ENCODE measurements around the gene NCK2.
"Not testable (repeated sequence)": the region's sequence is repeated elsewhere in the genome, so short reads cannot be mapped to it uniquely, and the experiment has no call there.

NCK2 gene

DNA sequence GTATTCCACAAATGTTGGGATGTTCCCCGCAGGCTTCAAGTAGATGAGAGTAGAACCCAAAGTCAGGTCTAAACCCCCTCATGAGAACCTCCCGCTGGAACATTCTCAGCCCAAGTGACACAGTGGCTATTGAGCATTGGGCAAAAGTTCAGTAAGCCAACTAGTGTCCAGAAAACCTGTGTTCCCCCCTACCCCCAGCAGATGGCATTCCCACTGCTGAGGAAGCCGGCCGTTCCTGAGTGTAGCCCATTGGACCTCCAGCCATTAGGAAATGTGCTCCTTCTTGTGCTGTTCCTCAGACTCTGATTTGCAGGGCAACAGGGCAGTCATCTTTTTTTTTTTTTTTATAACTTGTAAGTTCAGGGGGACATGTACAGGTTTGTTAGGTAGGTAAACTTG is 152.1 kb downstream of the NCK2 start:
- DNase-seq, result no peak

DNA sequence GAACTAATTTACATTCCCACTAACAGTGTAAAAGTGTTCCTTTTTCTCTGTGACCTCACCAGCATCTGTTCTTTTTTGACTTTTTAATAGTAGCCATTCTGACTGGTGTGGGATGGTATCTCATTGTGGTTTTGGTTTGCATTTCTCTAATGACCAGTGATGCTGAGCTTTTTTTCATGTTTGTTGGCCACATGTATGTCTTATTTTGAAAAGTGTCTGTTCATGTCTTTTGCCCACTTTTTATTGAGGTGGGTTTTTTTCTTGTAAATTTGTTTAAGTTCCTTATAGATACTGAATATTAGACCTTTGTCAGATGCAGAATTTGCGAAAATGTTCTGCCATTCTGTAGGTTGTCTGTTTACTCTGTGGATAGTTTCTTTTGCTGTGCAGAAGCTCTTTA is 153.0 kb downstream of the NCK2 start:
- not testable (repeated sequence) for DNase-seq

DNA sequence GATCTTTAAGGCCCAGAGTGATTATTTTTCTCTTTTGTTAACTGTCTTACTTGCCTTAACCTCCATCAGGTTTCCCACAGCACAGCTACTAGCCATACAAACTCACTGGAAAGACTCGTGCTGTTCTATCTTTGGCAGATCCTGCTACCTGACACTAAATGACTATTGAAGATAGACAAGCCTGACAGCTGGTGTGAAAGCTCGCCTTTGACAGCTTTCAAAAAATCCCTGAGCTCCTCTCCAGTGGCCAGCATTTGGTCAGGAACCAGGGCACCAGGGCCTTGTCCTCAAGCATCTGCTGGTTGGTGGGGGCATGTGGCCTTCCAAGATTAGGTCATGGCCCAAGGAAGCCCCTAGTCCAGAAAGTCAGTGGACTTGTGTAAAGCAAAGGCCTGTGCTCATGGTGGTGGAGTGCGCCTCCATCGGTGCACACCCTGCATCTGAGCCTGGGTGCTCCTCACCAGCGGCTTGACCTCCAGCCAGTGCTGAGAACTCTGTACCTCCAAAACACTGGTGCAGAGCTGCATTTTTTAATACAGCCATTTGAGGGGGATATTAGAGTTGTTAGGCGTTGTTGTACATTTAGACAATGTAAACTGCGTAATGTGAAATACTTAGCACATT is 158.5 kb downstream of the NCK2 start:
- DNase-seq, result no peak

DNA sequence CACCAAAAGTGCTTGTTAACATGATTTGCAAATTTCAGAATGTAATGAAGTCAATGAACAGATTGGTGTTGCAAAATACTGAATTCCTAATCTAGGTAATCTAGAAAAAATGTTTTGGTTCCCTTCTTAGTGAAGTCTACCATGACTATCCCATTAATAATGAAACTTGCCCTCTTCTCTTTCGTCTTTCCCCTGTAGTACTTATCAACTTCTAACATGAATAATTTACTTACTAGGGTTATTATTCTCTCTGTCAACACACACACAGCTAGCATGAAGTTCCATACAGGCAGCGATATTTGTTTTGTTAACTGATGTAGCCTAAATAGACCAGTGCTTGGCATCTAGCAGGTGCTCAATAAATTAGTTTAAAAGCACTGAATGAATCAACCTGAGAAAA is 160.2 kb downstream of the NCK2 start:
- no peak for DNase-seq

DNA sequence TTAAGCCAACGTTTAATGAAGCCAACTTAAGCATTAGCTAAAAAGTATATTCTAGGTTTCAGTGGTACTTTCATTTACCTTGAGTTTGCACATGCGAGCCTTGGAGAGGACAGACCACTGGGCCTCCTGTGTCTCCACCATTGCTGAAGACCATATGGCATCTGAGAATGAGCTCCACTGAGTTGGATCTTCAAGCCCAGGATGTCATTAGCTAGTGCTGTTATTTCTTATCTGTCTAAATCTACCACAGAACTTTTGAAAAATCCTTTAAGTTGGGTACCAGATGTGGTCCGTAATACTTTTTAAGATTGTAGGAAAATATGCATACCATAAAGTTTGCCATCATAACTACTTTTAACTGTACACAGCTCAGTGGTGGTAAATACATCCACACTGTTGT is 161.8 kb downstream of the NCK2 start:
- DNase-seq, result no peak

DNA sequence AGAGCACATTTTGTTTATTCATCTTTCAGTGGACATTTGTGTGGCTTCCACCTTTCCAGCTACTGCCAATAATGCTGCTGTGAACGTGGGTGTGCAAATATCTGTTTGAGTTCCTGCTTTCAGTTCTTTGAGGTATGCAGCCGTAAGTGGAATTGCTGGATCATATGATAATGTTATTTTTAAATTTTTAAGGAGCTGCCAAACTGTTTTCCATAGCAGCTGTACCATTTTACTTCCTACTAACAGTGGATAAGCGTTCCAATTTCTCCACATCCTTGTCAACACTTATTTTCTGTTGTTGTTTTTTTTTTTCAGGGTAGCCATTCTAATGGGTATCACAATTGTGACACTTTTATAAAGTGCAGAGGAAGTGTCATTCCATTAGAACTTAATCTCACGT is 162.5 kb downstream of the NCK2 start:
- no peak for DNase-seq

DNA sequence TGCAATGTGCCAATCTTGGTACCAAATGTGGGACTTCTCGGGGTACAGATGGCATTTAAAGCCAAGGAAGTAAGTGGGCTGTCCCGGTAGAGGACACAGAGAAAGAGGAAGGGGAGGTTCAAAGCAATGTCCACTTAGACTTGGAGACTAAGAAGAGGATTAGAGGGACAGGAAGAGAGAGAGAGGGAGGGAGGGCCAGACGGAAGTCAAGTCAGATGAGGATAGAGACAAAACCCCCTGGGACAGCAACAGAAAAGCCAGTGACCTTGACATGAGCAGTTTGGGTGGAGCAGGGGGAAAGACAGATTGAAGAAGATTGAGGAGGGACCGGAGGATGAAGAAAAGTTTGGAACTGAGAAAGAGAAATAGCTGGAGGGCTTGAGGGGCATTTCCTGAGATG is 164.5 kb downstream of the NCK2 start:
- DNase-seq, result no peak

DNA sequence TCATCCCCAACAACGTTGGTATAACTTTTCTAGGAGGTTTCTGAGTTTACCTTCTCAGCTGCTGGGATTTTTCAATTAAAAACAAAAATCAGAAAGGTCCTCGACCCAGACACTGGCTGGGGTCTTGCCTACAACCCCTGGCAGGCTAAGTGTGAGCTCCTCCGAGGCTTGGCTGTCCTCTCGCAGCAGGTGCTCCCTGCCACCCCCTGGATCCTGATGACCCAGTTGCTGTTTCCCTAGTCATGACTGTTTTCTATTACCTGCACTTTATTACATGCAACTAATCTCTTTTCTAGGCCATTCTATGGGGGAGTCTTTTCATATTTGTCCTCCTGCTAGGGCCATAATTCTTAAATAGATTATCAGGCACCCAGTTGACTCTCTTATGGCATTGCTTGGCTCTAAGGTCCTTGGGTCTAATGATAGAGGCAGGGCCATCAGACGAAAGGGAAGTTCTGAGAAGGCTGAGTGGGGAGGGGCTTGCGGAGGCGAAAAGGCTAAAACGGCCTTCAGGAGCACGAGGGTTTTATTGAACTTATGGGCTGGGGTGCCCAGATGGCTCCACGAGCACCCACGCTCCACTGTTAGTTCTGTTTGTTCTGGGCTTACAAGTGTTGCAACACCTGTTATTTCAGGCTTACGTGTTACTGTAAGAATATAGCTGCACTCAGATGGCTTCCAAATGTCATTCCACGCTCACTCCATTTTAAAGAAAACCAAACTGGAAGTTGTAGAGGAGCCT is 166.0 kb downstream of the NCK2 start:
- no peak for DNase-seq

DNA sequence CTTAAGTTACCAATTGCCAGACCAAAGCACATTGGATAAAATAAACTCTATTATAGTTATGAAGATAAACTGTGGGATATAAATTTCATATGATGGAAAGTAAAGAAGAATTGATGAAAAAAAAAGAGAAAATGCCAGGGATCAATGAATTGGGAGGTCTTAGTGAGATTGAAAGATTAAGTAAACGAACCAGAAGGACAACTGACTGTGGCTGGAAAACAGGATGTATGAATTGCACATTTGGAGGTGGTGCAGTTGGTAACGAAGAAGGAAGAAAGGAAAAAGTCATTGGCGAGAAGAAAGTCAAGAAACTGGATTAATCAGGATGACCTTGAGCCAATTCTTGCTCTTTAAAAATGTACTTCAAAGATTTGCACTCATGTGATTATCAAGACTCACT is 166.7 kb downstream of the NCK2 start:
- DNase-seq, result no peak

DNA sequence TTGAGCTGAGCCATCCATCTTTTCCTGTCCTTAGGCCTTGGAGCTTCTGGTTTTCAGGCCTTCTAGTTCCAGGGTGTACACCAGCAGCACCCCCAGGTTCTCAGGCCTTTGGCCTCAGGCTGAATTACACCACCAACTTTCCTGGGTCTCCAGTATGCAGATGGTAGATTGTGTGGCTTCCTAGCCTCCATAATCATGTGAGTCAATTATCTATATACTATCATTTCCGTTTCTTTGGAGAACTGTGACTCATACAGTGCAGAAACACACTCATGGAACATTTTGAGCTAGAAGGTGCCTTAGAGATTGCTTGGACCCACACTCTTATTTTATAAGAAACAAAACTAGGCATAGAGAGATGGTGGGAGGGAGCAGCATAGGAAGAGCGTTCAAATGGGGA is 167.4 kb downstream of the NCK2 start:
- DNase-seq, result no peak

DNA sequence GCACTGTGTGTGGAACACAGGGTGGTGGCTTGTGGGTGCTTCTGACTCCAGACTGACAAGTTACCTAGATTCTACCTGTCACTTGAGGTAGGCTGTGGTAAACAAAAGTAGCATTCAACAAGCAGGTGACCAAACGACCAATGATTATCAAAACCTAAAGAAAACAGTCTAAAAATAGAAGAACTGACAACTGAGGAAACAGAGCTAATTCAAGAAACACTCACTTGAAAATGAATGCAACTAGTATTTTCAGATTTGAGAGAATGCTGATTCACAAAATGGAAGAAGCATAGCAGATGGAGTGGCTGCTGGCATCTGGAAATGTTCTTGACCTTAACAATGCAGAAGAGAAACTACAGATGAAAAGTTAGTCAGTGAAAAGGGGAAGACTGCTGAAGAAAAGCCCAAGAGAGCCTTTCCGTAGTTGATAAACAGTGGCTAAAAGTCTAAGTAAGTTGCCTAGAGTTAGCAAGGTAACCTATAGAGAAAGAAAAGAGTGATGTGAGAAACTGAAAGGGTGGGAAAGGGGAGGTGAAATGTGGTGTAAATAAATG is 170.4 kb downstream of the NCK2 start:
- DNase-seq, result peak; percentile 14 to 45 (median 41)

DNA sequence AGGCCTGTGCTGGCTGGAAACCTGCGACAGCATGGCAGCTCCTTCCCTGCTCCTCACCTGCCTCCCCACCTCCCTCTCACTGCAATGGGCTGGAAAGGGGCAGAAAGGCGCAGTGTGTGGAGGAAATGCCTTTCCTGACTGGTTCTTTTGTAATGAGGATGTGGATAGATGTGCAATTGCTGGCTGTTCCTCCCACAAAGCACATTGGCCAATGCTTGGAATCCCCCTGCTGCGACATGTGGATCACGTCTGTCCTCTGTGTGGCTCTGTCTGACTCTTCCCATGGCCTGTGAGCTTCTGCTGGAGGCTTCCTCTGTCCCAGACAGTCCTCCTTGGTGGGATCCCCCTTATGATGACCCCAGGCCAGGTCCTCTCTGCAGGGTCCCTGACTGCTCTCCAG is 172.5 kb downstream of the NCK2 start:
- peak; percentile 79 to 80 (median 80) for DNase-seq

DNA sequence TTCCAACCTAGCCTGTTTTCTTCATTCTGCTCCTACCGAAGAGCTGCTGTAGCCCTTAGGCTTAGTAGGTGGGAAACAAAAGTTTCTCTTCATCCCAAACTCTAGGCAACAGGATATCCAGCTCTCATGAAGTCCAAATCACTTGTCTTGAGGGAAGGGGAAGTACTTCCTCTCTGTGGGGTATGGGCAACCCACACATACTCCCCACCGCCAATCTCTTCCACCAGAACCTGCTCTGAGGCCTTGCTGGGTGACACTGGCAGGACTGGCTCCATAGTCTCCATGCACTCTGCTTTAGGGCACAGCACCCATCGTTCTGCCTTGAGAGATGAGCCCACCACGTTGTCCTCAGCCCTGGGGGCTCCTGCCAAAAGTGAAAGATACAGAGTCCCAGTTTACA is 173.0 kb downstream of the NCK2 start:
- peak in 1 of 3 donors; percentile 22 for DNase-seq

DNA sequence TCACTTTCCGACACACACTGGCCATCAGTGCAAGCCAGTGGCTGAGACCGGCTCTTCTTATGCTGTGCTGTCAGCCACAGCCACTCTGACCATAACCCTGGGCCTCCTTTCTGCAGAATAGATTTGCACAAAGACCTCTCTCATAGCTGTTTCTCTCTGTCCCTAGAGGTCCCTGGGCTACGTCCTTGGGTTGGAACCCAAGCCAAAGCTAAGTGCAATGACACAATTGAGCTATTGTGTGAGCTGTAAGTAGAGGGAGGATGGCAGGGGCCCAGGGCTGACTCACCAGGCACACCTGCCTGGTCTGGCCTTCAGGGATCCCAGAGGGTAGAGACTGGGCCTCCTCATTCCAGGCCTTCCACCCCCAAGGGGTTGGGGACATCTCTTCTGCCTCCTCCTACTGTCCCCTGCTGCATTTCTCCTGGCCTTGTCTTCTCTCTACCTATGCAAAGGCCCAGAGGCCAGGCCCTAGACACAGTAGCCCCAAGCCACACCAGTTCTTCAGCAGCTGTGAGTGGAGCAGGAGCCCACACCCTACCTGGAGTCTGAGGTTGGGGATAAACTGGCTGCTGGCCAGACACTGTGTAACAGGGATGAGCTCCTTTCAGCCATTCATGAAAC is 174.6 kb downstream of the NCK2 start:
- DNase-seq, result no peak

DNA sequence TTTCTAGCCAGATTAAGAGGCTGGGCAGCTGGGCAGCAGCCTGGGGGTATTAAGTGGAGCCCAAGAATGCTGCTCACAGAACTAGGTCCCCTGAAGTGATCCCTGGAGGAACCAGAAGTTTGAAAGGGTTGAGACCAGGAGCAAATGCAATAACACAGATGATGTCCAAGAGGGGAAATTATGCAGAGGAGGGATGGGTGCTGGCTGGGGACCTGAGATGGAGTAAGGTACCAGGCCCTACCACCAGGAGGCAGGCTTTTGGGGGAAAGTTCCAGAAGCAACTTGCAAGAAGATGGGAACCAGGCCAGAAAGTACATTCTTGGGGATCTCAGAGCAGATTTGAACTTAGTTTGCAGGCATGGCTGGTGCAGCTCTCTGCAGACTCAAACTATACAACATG is 175.1 kb downstream of the NCK2 start:
- DNase-seq, result peak; percentile 28 to 56 (median 36)

DNA sequence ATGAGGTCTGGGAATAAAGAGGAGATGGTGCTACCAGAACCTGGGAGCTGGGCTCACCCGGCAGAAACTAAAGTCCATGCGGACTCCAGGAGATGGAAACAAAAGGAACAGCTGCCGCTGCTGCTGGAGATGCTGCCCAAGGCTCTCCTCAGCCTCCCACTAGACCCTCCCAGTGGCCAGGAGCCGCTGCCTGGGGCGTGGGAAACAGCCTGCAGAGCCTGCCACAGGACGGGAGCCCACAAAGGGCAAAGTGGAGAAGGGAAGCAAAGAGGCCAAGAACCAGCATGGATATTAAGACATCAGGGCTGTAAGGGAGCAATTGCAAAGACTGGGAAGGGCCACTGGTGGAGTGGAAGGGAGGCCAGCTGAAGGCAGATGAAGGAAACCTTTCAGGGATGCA is 179.6 kb downstream of the NCK2 start:
- no peak for DNase-seq

DNA sequence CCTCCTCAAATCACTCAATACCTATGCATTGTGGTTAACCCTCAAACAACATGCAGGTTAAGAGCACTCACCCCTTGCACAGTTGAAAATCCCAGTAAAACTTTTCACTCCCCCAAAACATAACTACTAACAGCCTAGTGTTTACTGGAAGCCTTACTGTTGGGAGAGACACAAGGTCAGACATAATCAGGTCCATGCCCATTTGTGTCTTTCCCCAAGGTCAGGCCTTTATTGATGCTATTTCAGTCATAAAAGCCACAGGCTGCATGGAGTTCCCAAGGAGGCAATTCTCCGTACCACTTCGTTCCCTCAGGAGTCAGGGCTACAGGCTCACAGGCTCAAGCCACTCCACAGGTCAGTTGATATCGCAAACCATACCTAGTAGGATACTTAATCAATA is 180.2 kb downstream of the NCK2 start:
- DNase-seq, result no peak

DNA sequence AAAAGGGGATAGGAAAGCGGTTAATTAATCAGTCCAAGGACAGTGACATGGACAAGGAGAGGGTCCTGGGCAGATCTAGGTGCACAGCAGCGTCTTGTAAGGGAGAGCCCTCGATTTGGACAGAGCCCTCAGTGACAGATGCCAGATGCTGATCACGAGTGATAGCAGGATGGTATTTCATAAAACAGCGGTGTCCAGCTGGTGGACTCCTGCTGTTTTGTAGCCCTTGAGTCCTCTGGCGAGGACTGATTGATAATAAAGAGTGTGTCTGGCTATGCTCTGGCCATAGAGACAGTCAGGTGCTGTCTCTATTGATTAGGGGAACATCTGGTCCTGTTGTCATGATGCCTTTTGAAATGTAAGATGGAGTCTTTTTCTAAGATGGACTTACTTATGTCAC is 180.7 kb downstream of the NCK2 start:
- DNase-seq, result no peak

DNA sequence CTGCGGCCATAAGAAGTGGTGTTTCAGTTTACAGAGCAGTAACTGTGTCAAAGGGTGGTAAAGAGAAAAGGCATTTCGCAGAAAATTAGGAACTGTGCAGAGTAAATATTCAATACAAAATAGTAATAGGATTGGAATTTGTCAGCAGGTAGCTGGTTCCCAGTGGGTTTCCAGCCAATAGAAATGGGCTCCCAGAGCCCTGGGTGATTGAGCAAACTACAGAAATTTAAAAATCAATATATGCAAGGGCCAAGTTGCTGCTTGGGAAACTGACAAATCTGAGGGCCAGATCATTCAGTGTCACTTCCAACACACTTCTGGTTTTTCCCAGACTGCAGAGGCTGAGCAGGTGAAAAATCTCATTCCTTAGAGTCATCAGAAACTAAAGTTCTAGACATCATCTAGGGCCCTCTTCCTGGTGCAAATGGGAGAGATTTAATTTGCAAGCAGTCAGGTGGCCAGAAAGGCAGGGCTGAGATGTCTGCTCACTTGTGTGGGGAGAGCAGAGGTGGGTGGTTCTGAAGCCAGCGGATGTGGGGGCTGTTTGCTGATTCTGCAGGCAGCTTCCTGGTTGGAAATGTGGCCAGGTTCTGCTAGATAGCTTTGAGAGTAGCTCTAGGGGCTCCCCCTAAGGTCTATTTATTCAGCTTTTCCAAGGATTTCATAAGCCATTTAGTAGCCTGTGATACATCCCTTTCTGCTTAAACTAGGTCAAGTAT is 182.4 kb downstream of the NCK2 start:
- peak in 2 of 3 donors; percentile 21 to 38 for DNase-seq

DNA sequence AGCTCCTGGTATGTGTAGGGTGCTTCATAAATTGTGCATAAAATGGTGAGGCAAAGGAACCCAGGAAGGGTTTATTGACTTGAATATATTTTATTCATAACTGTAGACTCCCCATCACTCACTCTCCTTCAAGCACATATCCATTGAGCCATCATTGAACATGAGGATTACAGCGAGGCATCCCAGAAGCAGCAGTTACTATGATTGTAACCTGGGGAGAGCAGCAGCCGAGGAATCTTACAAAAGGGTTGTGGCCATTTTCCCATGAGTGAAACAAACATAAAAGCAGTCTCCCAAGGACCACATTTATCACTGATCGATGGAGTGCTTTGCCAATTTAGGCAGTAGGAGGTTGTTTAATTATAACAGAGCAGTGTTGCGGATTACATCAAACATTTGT is 183.4 kb downstream of the NCK2 start:
- no peak for DNase-seq

DNA sequence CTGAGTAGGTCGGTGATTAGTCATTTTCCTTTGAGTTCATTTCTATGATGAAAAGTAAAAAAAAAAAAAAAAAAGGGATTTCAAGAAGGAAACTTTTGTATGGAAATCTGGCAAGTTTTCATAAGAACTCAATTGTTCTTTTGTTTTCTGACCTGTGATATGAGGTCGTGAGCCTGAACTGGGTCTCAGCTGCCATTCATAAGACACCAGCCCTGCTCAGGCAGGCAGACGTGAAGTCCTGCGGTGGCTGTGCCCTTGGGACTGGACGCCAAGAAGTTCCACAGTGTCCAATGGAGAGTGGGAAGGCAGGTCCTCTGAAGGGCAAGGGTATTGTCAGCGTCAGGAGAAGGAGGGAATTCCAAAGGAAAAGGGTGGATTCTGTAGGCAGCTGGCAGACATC is 183.9 kb downstream of the NCK2 start:
- DNase-seq, result no peak

DNA sequence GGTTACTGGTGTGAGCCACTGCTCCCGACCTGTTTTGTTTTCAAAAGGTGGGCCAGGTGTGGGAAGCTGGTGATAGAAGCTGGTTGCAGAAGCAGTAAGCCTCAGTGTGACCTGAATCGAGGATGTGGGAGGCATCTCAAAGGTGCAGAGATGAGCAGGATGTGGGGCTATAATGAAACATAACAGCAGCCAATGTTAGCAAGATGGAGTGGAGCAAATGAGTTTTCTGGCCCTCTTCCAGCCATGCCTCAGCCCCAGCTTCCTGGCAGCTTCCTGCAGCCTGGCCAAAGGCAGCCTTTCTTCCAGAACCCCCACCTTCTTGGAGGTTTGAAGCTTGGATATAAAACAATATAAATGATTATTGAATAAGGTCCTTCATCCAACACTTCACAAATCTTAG is 184.8 kb downstream of the NCK2 start:
- no peak for DNase-seq

DNA sequence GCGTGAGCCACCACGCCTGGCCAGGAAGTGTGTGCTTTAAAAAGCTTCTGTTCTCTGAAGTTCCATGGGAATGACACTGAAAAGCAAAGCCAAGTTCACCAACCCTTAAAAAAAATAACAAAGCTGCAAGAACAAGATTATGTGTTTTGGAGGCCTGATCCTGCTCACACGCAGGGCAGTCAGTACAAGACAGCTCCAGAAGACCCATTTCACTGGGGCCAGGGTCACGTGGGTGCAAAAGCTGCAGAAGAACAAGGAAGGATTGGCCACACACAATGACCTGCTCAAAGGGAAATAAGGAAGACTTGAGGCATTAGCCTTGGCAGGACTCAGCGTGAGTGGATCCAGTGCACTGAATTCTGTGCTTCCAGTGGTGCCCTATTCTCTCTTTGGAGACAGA is 187.9 kb downstream of the NCK2 start:
- no peak for DNase-seq

DNA sequence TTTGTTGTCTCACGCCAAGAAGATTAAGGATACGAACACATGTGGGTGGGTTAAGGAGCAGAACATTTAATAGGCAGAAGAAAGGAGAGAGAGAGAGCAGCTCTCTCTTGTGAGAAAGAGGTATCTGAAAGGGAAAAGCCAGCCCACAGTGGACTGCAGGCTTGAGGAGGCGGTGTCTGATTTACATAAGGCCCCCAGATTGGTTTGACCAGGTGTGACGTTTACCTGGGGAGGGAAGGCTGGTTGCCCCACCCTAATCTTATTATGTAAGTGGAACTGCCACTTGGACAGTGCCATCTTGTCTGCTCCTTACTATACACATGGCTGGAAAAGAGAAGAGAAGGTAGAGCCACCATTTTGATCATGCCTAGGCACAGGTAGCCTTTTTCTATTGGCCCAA is 189.2 kb downstream of the NCK2 start:
- DNase-seq, result no peak
